Left cardiac atrium (tissue), 4 donors: ENCODE data around the gene CAB39L. TPM values are rescaled to one million over a fixed set of nuclear protein-coding genes. Genes with fewer than 3 reads are reported as not detected.

Experiments
- ATAC-seq, 2 donors: fragments of 200-7000 bp; cut with Tn5 transposase; one replicate each; pipeline ENCODE4 v1.9.1; 2020; ENCODE audit warnings: mild to moderate bottlenecking in 2 of 2, moderate library complexity in 2 of 2
- DNase-seq: peaks from one replicate; pipeline ENCODE4 v3.0.0-alpha.2; 2020
- intact Hi-C, 2 donors: fragments of 100-400 bp; cut with DNase I; formaldehyde crosslinking; loops; one replicate each; pipeline versions ENCODE4 v1.14.1 to v1.15.1; 2022 to 2023
- total RNA-seq, 2 donors: library from RNA; stranded (reverse); fragmentation: NEBNext Ultra II Directional; extraction: Animal tissue kit (Norgen Biotek cat#: 25700); gene quantifications; one replicate each; pipeline ENCODE4 v1.2.1, GENCODE V29; 2021
- donor health status: DM: no; HTN: yes; CAD: no.
- donor health status: DM: no; HTN: yes; CAD: no; lungs with severe emphysema.
- donor health status: DM: yes; HTN: yes; CAD: no.
- donor health status: Dilated cardiomyopathy.

CAB39L gene
- total RNA-seq, 2 donors from 2014 or later: 16.4 to 20.2 TPM

- ATAC-seq (peak; percentile 13 to 31), DNase-seq (no peak)
- intact Hi-C loops: loop anchor here in 1 of 2 donors (10.0 kb wide), 1 partner anchor 470 kb away; the partner anchor contains the start of gene FNDC3A
Measured at GRCh38 chr13:49444524-49445395, 896 bp upstream of the CAB39L start.

- intact Hi-C loops: loop anchor here in 1 of 2 donors (10.0 kb wide), 1 partner anchor 469 kb away; the partner anchor contains the start of gene FNDC3A
- ATAC-seq: peak in 1 of 2 donors; percentile 10
- DNase-seq: no peak
Measured at GRCh38 chr13:49443357-49443703, 534 bp downstream of the CAB39L start.

GRCh38 chr13:49441846-49442245 lies 2.0 kb downstream of the CAB39L start:
- intact Hi-C loops: loop anchor here in 1 of 2 donors (10.0 kb wide), 1 partner anchor 467 kb away; the partner anchor contains the start of gene FNDC3A
- ATAC-seq: no peak
- no peak for DNase-seq

- DNase-seq (no peak), ATAC-seq (no peak)
- intact Hi-C loops: loop anchor here in 1 of 2 donors (10.0 kb wide), 1 partner anchor 467 kb away; the partner anchor contains the start of gene FNDC3A
Measured at GRCh38 chr13:49441312-49441711, 2.6 kb downstream of the CAB39L start.

GRCh38 chr13:49439609-49440008 lies 4.3 kb downstream of the CAB39L start:
- ATAC-seq (no peak), DNase-seq (no peak)
- intact Hi-C loops: loop anchor here in 1 of 2 donors (10.0 kb wide), 1 partner anchor 465 kb away; the partner anchor contains the start of gene FNDC3A

- DNase-seq (no peak), ATAC-seq (no peak)
- intact Hi-C loops: loop anchor here in 1 of 2 donors (2.0 kb wide), 1 partner anchor 137 kb away; no protein-coding TSS in a partner anchor
Measured at GRCh38 chr13:49437705-49438104, 6.2 kb downstream of the CAB39L start.

GRCh38 chr13:49436890-49437289 lies 7.0 kb downstream of the CAB39L start:
- ATAC-seq (peak; percentile 78 to 86), DNase-seq (peak; percentile 48)
- intact Hi-C loops: loop anchor here in 1 of 2 donors (2.0 kb wide), 1 partner anchor 136 kb away; no protein-coding TSS in a partner anchor

GRCh38 chr13:49435992-49436391 lies 7.9 kb downstream of the CAB39L start:
- ATAC-seq: peak; percentile 15 to 80
- no peak for DNase-seq
- intact Hi-C loops: loop anchor here in 1 of 2 donors (2.0 kb wide), 1 partner anchor 135 kb away; no protein-coding TSS in a partner anchor

- DNase-seq: no peak
- intact Hi-C loops: no loop called here
- ATAC-seq: no peak
Measured at GRCh38 chr13:49429121-49429520, 14.7 kb downstream of the CAB39L start.

GRCh38 chr13:49428041-49428763 lies 15.7 kb downstream of the CAB39L start:
- ATAC-seq: no peak
- DNase-seq: no peak
- intact Hi-C loops: no loop called here

- ATAC-seq: no peak
- intact Hi-C loops: no loop called here
- no peak for DNase-seq
Measured at GRCh38 chr13:49424011-49424560, 19.8 kb downstream of the CAB39L start.

- DNase-seq: no peak
- intact Hi-C loops: no loop called here
- ATAC-seq: peak; percentile 15 to 51
Measured at GRCh38 chr13:49421391-49421790, 22.5 kb downstream of the CAB39L start.

- no peak for DNase-seq
- intact Hi-C loops: no loop called here
- ATAC-seq: no peak
Measured at GRCh38 chr13:49419276-49419675, 24.6 kb downstream of the CAB39L start.

- DNase-seq (no peak), ATAC-seq (no peak)
- intact Hi-C loops: no loop called here
Measured at GRCh38 chr13:49418206-49418605, 25.7 kb downstream of the CAB39L start.

- ATAC-seq (no peak), DNase-seq (no peak)
- intact Hi-C loops: no loop called here
Measured at GRCh38 chr13:49417161-49417560, 26.7 kb downstream of the CAB39L start.

GRCh38 chr13:49412749-49413148 lies 31.1 kb downstream of the CAB39L start:
- ATAC-seq (no peak), DNase-seq (no peak)
- intact Hi-C loops: no loop called here

GRCh38 chr13:49411353-49411752 lies 32.5 kb downstream of the CAB39L start:
- intact Hi-C loops: no loop called here

GRCh38 chr13:49410477-49410876 lies 33.4 kb downstream of the CAB39L start:
- intact Hi-C loops: no loop called here
- ATAC-seq (no peak), DNase-seq (no peak)

More at GRCh38 chr13:49411353-49411752, 32.5 kb downstream of the CAB39L start:
- ATAC-seq (no peak), DNase-seq (no peak)

- ATAC-seq (no peak), DNase-seq (no peak)
- intact Hi-C loops: no loop called here
Measured at GRCh38 chr13:49410006-49410405, 33.9 kb downstream of the CAB39L start.
